ENCODE results near the gene AIM2. TPM values are rescaled to one million over a fixed set of nuclear protein-coding genes. Genes with fewer than 3 reads are reported as not detected.

Gene AIM2
- total RNA-seq, 1 experiment from 2014 or later: 1.1 TPM

GRCh38 chr1:159058751-159059150 lies 17.8 kb downstream of the AIM2 start:
- no peak overlapping the region for H4K91ac ChIP-seq (ENCODE audit: insufficient read length, low read depth, low read length)
- Mint-ChIP-seq H3K4me1 (peaks cover 9 to 12% of the 10 kb centered on the region in 2 experiments), H3K9me3 (no peaks in the 10 kb centered on the region), H3K36me3 (ENCODE audit: insufficient read depth in 1 of 3, low read depth in 3 of 3) (peaks cover 0 to 11% (median 3%) of the 10 kb centered on the region in 3 experiments; a peak in 3 of 7 replicates), H3K27ac (no peak overlapping the region), H3K4me3 (no peak overlapping the region), H3K27me3 (ENCODE audit: low read depth) (no peaks in the 10 kb centered on the region)
- no peak overlapping the region for H3K14ac ChIP-seq (ENCODE audit: insufficient read depth, low read length)
- H3K56ac ChIP-seq (ENCODE audit: insufficient read length, low read depth, low read length): no peak overlapping the region
- H3K18ac ChIP-seq (ENCODE audit: insufficient read length, low read depth, low read length): no peak overlapping the region
- no peak overlapping the region for H3K4me2 ChIP-seq (ENCODE audit: insufficient read depth, insufficient read length, low read length)
- no peak overlapping the region for H2BK5ac ChIP-seq (ENCODE audit: insufficient read length, low read length)
- no peak overlapping the region for H3K9ac ChIP-seq (ENCODE audit: extremely low read depth, insufficient read length, low read length)
- H3K27me3 ChIP-seq (ENCODE audit: insufficient read depth, low read length): no peaks in the 10 kb centered on the region
- H3K9me3 ChIP-seq (ENCODE audit: control insufficient read depth, low read depth, low read length): no peaks in the 10 kb centered on the region
- H3K4me1 ChIP-seq (ENCODE audit: insufficient read depth, low read length): no peaks in the 10 kb centered on the region
- H3K27ac ChIP-seq (ENCODE audit: insufficient read length, low read depth, low read length): no peak overlapping the region
- TF ChIP-seq CTCF (conservative IDR thresholded peaks at IDR 0.05): no peak
- no peaks in the 10 kb centered on the region for H3K79me1 ChIP-seq (ENCODE audit: insufficient read depth, low read depth, low read length, poor library complexity, severe bottlenecking)
- no peak overlapping the region for H2AK5ac ChIP-seq (ENCODE audit: insufficient read length, low read length)
- no peak overlapping the region for H2BK12ac ChIP-seq (ENCODE audit: insufficient read length, low read depth, low read length)
- H3K4ac ChIP-seq (ENCODE audit: low read depth, low read length): no peak overlapping the region
- no peak for DNase-seq
- H3T11ph ChIP-seq (ENCODE audit: low read length): no peak overlapping the region
- H3K23ac ChIP-seq (ENCODE audit: insufficient read length, low read depth, low read length): no peak overlapping the region
- no peak overlapping the region for H4K8ac ChIP-seq (replicated peaks; ENCODE audit: insufficient read length, low read depth, low read length)
- H2BK120ac ChIP-seq (ENCODE audit: low read depth, low read length, poor library complexity, severe bottlenecking): no peak overlapping the region
- no CpG with 5 or more reads among the region's 7 CpGs for WGBS (ENCODE audit: extremely low coverage, insufficient read length, low lambda C conversion rate)
- no peaks in the 10 kb centered on the region for H3K23me2 ChIP-seq (ENCODE audit: insufficient read length, low read depth, low read length, poor library complexity, severe bottlenecking)
- no peak overlapping the region for H2AFZ ChIP-seq (ENCODE audit: low read length)
- H2BK20ac ChIP-seq (ENCODE audit: low read depth, low read length, poor library complexity, severe bottlenecking): no peak overlapping the region
- no peaks in the 10 kb centered on the region for H3K79me2 ChIP-seq (ENCODE audit: insufficient read depth, low read length)
- no peak overlapping the region for H4K5ac ChIP-seq (ENCODE audit: insufficient read length, low read depth, low read length)
- H4K20me1 ChIP-seq (ENCODE audit: control insufficient read depth, insufficient read depth, insufficient read length): no peaks in the 10 kb centered on the region
- H2BK15ac ChIP-seq (ENCODE audit: low read depth, low read length): no peak overlapping the region

Measured in H9 (cell line).